Mammary epithelial cell (primary cell): ENCODE results near the gene RPS28.
"Not testable (repeated sequence)": the region's sequence is repeated elsewhere in the genome, so short reads cannot be mapped to it uniquely, and the experiment has no call there.

Source experiments
- EZH2 ChIP-seq: IDR thresholded peaks from 2 replicates; pipeline ENCODE4 v1.6.1; 2012; ENCODE audit warnings: low read length, inconsistent platforms, borderline replicate concordance
- TF ChIP-seq, protein P1 (sequence below), 2 donors: IDR thresholded peaks in 1 of 2; conservative IDR thresholded peaks in 1 of 2; 2 replicates each; pipeline ENCODE4 v1.5.1; 2011 to 2012; ENCODE audit warnings: inconsistent platforms in 2 of 2, low read length in 2 of 2, mild to moderate bottlenecking in 2 of 2, control low read depth in 1 of 2, low read depth in 1 of 2; ENCODE audit not compliant: insufficient read depth in 1 of 2; ENCODE audit errors: extremely low read depth in 1 of 2

DNA sequence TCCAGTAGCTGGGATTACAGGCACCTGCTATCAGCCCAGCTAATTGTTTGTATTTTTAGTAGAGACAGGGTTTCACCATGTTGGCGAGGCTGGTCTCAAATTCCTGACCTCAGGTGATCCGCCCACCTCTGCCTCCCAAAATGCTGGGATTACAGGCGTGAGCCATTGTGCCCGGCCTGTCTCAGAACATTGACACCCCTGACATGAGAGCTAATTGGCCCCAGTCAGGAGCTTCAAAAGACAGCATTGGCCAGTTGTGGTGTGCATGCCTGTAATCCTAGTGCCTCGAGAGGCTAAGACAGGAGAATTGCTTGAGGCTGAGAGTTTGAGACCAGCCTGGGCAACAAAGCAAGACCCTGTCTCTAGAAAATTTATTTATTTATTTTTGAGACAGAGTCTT, 31.5 kb downstream of the RPS28 start:
- TF ChIP-seq EZH2: not testable (repeated sequence)
- TF ChIP-seq, protein P1, sequence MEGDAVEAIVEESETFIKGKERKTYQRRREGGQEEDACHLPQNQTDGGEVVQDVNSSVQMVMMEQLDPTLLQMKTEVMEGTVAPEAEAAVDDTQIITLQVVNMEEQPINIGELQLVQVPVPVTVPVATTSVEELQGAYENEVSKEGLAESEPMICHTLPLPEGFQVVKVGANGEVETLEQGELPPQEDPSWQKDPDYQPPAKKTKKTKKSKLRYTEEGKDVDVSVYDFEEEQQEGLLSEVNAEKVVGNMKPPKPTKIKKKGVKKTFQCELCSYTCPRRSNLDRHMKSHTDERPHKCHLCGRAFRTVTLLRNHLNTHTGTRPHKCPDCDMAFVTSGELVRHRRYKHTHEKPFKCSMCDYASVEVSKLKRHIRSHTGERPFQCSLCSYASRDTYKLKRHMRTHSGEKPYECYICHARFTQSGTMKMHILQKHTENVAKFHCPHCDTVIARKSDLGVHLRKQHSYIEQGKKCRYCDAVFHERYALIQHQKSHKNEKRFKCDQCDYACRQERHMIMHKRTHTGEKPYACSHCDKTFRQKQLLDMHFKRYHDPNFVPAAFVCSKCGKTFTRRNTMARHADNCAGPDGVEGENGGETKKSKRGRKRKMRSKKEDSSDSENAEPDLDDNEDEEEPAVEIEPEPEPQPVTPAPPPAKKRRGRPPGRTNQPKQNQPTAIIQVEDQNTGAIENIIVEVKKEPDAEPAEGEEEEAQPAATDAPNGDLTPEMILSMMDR (conservative IDR thresholded peaks at IDR 0.05 in 1 of 2, IDR thresholded peaks at IDR 0.05 in 1 of 2; ENCODE audit: extremely low read depth in 1 of 2, insufficient read depth in 1 of 2, low read depth in 1 of 2, low read length in 2 of 2): not testable (repeated sequence)
